Fibroblast of mammary gland (primary cell): ENCODE measurements around the gene EIF4E1B.

Experiments
- DNase-seq: peaks from one replicate; pipeline ENCODE4 v3.0.0-alpha.2; 2010; ENCODE audit warnings: low read depth
- H3K4me3 ChIP-seq: 2 replicates; pipeline ENCODE4 v1.5.1; 2011; ENCODE audit warnings: low read depth, mild to moderate bottlenecking, low read length, moderate library complexity; ENCODE audit not compliant: control insufficient read depth
- TF ChIP-seq, protein P1 (sequence below): conservative IDR thresholded peaks from 2 replicates; pipeline ENCODE4 v1.5.1; 2011; ENCODE audit warnings: low read depth, low read length, inconsistent platforms; ENCODE audit not compliant: control insufficient read depth, insufficient read depth

The EIF4E1B gene

GRCh38 chr5:176625966-176626875 is 4.3 kb upstream of the EIF4E1B start:
- no peak overlapping the region for H3K4me3 ChIP-seq
- no peak for DNase-seq
- TF ChIP-seq, protein P1, sequence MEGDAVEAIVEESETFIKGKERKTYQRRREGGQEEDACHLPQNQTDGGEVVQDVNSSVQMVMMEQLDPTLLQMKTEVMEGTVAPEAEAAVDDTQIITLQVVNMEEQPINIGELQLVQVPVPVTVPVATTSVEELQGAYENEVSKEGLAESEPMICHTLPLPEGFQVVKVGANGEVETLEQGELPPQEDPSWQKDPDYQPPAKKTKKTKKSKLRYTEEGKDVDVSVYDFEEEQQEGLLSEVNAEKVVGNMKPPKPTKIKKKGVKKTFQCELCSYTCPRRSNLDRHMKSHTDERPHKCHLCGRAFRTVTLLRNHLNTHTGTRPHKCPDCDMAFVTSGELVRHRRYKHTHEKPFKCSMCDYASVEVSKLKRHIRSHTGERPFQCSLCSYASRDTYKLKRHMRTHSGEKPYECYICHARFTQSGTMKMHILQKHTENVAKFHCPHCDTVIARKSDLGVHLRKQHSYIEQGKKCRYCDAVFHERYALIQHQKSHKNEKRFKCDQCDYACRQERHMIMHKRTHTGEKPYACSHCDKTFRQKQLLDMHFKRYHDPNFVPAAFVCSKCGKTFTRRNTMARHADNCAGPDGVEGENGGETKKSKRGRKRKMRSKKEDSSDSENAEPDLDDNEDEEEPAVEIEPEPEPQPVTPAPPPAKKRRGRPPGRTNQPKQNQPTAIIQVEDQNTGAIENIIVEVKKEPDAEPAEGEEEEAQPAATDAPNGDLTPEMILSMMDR: no peak

GRCh38 chr5:176626876-176627236 is 3.6 kb upstream of the EIF4E1B start:
- no peak overlapping the region for H3K4me3 ChIP-seq
- no peak for DNase-seq
- TF ChIP-seq, protein P1: no peak

DNA sequence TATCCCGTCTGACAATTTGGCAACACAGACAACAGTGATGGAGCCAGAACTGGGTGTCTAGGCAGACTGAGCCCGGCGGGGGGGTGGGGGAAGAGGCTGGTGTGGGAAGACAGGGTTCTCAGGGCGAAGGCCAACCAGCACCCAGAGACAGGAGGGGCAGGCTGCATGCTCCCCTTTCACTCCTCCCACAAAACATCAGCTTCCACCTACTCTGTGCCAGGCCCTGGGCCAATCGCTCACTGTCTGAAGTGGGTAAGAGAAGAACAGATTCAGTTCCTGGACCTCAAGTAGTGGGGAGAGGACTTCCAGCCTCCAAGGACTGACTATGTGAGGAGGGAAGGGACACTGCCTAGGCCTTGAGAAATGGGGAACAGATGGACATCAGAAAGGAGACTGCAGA is 2.9 kb upstream of the EIF4E1B start:
- no peak for DNase-seq
- H3K4me3 ChIP-seq: no peak overlapping the region
- TF ChIP-seq, protein P1: no peak

DNA sequence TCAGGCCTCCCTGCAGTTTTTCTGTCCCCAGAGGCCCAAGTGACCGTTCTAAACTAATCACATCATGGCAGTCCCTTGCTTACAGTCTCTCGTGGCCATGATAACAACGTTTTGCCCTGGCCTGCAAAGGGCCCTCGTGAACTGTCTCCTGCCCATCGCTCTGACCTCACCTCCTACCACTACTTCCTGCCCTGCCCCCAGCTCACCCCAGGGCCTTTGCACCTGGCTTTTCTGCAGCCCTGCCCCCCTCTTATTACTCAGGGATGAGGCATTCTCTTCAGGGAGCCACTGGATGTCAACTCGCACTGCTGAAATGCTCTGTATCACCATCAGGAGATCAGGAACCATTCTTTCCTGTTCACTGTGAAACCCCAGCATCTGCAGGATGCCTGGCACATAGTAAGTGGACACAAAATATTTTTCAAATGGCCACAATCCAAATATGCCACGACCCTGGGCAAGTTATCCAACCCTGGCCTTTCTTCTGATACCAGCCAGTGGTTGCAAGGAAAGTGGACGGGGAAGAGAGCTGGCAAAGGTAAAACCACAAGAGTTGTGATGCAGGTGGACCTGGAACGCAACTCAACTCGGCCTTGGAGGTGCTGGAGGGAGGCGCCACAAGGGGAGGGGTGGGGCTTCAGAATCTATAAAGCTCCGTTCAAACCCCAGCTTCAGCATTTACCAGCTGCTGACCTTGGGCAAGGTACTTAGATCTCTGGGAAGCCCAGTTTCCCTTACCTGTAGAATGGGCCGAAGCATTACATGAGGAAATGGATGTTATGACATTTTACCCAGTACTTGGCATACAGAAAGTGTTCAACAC is 1.9 kb upstream of the EIF4E1B start:
- TF ChIP-seq, protein P1: no peak
- DNase-seq: no peak

GRCh38 chr5:176629317-176629852 is 1.1 kb upstream of the EIF4E1B start:
- no peak overlapping the region for H3K4me3 ChIP-seq
- no peak for DNase-seq
- TF ChIP-seq, protein P1: no peak

More for the DNA sequence above, 1.9 kb upstream of the EIF4E1B start:
- H3K4me3 ChIP-seq: no peak overlapping the region

DNA sequence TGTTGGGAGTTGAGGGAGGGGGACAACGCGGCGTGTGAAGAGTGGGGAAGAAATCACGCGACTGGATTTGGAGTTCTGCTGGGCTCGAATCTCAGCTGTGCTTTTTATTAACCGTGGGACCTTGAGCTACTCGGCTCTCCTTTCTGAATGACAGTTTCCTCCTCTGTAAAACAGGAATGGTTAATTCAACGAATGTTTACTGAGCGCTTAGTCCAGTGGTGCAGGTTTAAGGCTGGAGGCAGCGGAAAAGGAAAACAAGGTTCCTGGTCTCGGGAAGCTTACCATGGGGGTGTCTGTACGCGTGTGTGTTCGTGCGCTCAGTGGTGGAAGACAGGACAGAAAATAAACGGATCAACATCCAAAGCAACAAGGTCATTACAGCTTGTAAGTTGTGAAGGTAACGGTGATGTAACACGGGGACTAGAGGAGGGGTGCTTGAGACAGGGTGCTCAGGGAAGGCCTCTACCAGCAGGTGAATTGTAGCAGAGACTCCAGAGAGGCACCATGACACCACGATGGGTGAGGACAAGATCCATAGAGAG is 277 bp downstream of the EIF4E1B start:
- no peak overlapping the region for H3K4me3 ChIP-seq
- TF ChIP-seq, protein P1: no peak
- no peak for DNase-seq
